COLO829 (cell line): ENCODE data around the gene MRPL55.

Source experiments
- DNase-seq: peaks from one replicate; pipeline ENCODE4 v3.0.0; 2012; ENCODE audit warnings: low spot score

Gene MRPL55

GRCh38 chr1:228070173-228070572, 38.9 kb downstream of the MRPL55 start:
- DNase-seq: no peak

GRCh38 chr1:228068359-228068758, 40.7 kb downstream of the MRPL55 start:
- DNase-seq: no peak

- no peak for DNase-seq
Observed at GRCh38 chr1:228066891-228067654, 42.0 kb downstream of the MRPL55 start.

GRCh38 chr1:228066416-228066815, 42.7 kb downstream of the MRPL55 start:
- DNase-seq: no peak

DNA sequence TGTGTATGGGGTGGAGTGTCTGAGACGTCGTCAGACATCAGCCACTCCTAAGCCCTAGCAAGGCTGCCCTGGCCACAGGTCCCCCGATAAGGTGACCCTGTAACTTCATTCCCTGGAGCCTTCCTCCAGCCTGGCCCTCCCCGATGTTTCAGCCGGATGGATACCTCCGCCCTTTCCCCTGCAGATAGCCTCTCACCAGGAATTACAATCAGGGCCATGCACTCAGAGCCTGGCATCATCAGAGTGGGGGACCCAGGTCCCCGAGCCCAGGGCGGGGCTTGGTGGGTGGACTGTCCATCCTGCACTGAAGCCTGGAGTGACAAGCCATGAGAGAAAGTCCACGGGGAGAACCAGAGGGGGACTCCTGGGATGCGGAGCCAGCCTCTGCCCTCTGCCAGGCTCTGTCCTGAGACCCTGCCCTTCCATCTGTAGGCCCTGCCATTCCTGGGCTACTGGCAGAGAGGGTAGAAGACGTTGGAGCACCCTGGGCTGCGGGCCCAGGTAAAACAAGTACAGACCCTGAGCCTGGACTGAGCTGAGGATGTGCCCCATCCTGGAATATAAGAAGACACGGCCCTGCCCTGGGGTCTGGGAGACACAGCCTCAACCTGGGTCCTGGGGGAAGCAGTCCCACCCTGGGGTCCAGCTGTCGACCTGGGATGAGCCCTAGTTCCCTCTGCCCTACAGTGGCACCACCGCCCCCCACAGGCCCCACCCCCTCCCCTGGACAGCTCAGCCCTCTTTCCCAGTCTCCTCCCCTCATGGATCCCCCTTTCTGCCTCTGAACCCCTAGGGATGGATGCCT, 43.4 kb downstream of the MRPL55 start:
- no peak for DNase-seq

- DNase-seq: no peak
Observed at GRCh38 chr1:228064741-228065542, 44.2 kb downstream of the MRPL55 start.

GRCh38 chr1:228064296-228064695, 44.8 kb downstream of the MRPL55 start:
- DNase-seq: no peak

- DNase-seq: no peak
Observed at GRCh38 chr1:228063251-228064191, 45.6 kb downstream of the MRPL55 start.

- DNase-seq: no peak
Observed at GRCh38 chr1:228062812-228063211, 46.3 kb downstream of the MRPL55 start.

DNA sequence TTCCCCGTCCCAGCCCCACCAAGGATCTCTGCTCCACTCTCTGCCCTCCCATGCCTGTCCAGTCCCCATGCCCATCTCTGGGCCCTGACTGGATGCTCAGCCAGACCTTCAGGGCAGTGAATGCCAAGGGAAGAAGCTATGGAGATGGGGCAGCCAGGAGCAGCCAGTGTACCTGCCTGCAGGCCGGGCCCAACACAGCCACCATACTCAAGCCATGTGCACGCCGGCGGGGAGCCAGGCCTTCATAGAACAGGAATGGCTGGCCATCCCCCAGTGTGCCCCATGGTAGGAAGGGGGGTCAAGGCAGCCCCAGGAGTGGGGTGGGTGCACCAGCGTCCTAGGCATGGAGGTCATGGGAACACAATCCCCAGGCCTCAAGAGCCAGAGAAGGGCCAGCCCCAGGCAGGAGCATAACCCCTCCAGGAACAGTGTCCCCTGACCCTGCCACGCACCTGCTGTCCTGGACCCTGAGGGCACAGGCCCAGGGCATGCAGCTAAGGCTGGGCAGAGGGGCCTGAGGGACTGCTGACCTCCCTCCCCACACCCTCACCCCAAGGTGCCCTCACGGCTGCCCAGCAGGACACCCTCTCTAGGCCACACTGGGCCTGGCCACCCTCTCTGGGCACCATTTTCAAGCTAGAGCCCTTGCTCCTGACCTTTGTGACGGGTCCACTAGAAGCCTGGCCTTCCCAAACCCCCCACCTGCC, 46.9 kb downstream of the MRPL55 start:
- no peak for DNase-seq

DNA sequence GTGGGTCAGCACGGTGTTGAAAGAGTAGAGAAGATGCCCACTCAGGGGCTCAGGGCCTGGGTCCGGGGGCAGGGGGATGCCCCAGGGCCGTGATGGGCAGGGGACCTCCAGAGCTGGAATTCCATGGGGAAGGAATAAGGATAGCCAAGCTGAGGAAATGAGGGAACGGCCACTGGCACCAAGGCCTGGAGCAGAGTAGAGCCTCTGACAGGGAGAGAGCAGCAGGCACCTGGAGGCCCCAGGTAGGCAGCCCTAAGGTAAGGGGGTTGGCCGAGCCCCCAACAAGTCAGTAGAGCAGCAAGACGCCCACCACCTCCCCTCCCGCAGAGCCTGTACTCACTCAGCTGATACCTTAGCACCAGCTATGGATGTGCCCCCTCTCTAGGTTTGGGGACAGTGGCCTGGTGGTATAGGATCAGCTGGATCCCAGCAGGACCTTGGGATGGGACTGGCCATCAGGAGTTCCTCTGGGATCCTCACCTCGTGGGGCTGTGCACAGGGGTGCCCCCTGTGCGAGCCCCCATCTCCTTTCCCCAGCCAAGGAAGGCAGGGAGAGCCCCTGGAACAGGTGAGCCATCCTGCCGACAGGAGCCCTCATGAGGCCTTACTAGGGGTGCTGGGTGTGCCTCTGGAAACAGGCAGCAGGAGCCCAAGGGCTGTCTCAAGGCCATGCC, 47.6 kb downstream of the MRPL55 start:
- no peak for DNase-seq

DNA sequence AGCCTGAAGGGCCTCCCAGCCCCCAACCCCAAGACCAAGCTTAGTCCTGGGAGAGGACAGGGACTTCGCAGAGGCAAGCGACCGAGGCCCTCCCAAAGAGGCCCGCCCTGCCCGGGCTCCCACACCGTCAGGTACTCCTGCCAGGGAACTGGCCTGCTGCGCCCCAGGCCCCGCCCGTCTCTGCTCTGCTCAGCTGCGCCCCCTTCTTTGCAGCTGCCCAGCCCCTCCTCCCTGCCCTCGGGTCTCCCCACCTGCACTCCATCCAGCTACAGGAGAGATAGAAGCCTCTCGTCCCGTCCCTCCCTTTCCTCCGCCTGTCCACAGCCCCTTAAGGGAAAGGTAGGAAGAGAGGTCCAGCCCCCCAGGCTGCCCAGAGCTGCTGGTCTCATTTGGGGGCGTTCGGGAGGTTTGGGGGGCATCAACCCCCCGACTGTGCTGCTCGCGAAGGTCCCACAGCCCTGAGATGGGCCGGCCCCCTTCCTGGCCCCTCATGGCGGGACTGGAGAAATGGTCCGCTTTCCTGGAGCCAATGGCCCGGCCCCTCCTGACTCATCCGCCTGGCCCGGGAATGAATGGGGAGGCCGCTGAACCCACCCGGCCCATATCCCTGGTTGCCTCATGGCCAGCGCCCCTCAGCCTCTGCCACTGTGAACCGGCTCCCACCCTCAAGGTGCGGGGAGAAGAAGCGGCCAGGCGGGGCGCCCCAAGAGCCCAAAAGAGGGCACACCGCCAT, 48.5 kb downstream of the MRPL55 start:
- DNase-seq: no peak

GRCh38 chr1:228059634-228060457, 49.3 kb downstream of the MRPL55 start:
- DNase-seq: no peak

- no peak for DNase-seq
Observed at GRCh38 chr1:228058949-228059633, 50.0 kb downstream of the MRPL55 start.

DNA sequence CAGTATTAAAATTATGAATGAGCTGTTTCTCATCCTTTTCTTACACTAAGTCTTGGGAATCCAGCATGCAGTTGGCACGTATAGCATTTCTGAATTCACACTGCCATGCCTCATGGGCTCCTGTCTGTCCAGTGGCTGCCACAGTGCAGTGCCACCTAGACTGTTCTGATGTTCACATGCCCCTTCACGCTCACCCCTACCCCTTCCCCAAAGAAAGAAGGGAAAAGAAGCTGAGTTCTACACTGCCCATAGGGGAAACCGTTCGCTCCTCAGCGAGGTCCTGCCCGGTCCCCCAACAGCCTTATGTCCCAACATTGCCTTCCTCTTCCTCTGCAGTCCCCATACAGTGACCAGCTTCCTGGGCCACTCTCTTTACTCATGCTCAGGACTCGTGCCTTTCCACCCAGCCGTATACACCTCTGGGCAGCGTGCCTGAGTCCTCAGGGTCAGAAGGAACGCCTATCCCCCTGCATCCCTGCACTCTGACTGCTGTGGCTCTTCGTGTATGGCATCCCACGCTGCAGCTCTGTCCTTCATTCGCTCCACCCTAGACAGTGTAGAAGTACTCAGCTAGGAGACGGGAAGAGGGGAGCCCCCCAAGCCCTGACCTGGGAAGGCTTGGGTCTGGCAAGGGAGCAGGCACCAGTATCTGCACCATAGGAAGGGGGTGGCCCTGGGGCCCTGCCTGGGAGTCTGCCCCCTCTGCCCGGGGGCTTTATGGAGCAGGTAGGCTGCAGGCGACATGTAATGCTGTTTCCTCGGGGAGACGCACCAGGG, 50.7 kb downstream of the MRPL55 start:
- no peak for DNase-seq
